Measurements from ENCODE around the gene HHATL.

HHATL gene

DNA sequence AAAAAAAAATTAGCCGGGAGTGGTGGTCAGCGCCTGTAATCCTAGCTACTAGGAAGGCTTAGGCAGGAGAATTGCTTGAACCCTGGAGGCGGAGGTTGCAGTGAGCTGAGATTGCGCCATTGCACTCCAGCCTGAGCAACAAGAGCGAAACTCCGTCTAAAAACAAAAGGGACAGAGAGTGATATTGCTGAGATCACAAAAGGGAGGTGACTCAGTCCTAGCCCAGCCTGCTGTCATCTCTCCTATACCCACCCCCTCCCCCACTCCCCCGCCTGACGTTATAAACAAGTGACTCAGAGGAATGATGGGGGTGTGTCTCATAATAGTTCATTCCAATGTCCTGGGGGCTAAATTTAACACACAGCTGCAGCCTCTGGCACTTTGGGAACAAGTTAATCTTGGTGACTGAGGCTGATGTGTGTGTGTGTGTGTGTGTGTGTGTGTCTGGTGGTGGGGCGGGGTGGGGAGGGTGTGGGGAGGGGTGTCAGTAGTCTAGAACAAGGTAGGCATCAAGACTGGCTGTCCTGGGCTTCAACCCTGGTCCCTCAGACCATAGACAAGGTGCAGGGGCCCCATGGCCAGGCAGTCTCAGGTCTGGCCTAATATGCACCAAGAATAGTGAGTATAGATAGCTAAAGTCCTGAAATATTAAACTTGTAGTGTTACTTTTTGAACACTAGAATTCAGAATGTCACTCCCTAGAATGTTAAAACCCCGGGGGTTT, 18.6 kb downstream of the HHATL start:
- DNase-seq = peak; percentile 96

- DNase-seq = no peak
Measured at GRCh38 chr3:42682301-42683070, 20.1 kb downstream of the HHATL start.

DNA sequence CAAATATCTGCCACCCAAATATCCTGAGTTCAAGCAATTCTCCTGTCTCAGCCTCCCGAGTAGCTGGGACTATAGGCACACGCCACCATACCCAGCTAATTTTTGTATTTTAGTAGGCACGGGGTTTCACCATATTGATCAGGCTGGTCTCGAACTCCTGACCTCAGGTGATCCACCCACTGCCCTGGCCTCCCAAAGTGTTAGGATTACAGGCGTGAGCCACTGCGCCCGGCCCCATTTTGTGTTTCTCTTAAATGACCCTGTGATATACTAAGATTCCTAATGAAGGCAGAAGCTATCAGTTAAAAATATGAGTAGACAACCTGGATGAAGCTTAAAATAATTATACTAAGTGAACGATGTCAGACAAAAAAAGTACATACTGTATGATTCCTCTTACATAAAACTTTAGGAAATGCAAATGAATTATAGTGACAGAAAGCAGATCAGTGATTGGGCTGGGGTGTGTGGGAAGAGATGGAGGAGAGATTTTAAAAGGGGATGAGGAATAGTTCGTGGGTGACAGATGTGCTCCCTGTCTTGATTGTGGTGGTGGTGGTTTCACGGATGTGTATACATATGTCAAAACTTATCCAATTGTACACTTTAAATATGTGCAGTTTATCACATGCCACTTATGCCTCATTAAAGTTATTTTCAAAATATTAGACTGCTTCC, 21.1 kb downstream of the HHATL start:
- no peak for DNase-seq

GRCh38 chr3:42680806-42681205, 21.8 kb downstream of the HHATL start:
- DNase-seq = no peak

GRCh38 chr3:42680271-42680670, 22.3 kb downstream of the HHATL start:
- DNase-seq = no peak

DNA sequence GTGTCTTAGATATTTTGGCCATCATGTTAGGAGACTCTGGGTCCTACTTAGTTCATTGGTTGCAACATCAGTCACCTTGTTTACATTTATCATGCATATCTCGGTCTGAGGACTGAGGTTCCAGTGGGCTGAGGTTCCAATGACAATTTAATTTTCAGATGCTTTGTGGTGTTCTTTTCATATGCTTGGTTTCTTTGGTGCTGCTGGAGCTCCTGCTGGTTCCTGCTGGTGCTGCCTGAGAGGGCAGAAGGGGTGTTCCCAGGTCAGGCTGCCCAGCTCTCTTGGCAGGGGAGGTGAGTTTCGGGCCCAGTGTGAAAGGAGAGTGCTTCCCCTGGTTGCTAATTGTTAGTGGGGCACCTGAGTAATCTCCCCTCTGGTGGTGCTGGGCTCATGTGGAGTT, 24.2 kb downstream of the HHATL start:
- DNase-seq = no peak

GRCh38 chr3:42675909-42676308, 26.7 kb downstream of the HHATL start:
- no peak for DNase-seq

DNA sequence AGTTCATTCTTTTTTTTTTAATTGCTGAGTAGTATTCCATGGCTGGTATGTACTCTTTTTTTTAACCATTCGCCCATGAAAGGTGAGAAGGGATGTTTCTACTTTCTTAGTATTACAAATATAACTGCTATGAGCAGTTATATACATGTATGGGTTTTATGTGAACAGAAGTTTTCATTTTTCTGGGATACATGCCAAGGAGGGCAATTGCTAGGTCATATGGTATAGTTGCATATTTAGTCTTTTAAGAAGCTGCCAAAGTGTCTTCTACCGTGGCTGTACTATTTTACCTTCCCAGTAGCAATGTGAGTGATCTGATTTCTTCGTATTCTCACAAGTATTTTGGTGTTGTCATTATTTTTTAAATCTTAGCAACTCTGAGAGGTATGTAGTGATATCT, 28.5 kb downstream of the HHATL start:
- no peak for DNase-seq

- DNase-seq = no peak
Measured at GRCh38 chr3:42673082-42673481, 29.5 kb downstream of the HHATL start.

- DNase-seq = no peak
Measured at GRCh38 chr3:42672515-42672914, 30.1 kb downstream of the HHATL start.

GRCh38 chr3:42670670-42671069, 31.9 kb downstream of the HHATL start:
- no peak for DNase-seq

GRCh38 chr3:42670051-42670576, 32.5 kb downstream of the HHATL start:
- DNase-seq = no peak

DNA sequence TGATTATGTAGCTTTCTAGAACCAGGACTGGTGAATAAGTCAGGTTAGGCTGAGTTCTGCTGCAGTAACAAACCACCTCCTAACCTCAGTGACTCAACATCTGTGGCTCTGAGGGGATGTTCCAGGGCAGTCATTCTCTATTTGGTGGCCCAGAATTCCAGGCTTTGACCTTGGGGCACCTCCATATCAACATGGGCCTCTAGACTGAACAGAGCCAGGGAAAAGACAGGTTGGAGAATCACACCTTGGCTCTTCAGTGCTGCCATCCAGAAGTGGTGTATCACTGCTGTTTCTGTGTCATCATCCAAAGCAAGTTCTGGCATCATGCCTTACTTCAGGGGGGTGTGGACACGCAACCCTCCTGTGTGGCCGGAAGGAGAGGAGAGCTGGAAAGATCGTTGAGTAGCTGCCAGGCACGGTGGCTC, 33.8 kb downstream of the HHATL start:
- DNase-seq = no peak

GRCh38 chr3:42668413-42668760, 34.2 kb downstream of the HHATL start:
- DNase-seq = no peak

- no peak for DNase-seq
Measured at GRCh38 chr3:42667523-42668412, 34.8 kb downstream of the HHATL start.

DNA sequence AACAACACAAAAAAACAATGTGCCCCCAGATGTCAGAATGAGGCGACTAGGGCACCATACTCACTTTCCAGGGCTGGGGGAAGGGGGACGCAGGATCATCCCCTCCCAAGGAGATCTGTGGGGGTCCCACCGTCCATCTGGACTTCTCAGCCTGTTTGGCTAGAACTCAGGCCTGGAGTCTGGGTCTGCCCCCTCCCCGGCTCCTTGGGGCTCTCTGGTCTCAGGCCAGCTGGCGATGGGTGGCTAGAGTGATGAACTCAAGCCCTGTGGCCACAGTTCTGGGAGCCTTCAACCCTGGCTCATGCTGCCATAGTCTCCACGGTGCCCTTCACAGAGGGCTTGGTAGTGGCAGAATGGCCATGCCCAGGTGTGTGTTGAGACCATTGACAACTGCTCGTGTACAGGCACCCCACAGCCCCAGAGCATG, 35.5 kb downstream of the HHATL start:
- no peak for DNase-seq

DNA sequence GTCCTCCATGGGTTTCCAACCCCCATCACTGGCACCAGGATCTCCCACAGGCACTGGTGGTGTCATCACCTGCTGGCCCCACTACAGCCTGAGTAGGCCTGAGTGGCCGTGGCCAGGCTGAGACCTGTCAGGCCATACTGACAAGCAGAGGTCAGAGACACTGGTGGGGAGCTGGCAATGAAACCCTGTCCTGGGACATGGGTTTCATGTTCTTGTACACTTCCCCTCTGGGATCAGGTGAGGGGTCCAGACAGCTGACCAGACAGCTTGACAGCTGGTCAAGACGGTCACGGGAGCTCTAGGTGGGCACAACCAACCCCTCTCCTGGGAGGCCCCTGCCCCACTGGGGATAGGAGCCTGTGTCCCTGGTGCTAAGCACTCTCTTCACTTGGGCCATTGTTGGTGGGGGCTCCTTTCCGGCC, 36.0 kb downstream of the HHATL start:
- DNase-seq = no peak

DNA sequence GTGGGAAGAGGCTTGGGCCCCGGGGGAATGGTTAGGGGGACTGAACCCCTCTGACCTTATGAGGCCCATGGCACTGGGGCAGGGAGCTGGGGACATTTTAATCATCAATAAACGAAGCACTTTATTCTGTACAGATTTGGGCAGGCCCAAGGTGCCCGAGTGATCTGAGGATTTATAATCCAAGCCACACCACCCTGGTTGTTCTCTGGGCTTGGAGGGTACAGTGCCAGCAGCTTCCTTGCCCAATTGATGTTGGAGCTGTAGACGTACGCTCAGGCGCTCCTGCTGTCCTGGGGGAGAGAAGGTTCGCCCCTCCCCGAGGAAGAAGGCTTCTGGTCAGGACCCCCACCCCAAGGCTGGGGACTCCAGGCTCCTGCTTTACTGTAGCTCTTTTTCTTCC, 36.6 kb downstream of the HHATL start:
- no peak for DNase-seq

DNA sequence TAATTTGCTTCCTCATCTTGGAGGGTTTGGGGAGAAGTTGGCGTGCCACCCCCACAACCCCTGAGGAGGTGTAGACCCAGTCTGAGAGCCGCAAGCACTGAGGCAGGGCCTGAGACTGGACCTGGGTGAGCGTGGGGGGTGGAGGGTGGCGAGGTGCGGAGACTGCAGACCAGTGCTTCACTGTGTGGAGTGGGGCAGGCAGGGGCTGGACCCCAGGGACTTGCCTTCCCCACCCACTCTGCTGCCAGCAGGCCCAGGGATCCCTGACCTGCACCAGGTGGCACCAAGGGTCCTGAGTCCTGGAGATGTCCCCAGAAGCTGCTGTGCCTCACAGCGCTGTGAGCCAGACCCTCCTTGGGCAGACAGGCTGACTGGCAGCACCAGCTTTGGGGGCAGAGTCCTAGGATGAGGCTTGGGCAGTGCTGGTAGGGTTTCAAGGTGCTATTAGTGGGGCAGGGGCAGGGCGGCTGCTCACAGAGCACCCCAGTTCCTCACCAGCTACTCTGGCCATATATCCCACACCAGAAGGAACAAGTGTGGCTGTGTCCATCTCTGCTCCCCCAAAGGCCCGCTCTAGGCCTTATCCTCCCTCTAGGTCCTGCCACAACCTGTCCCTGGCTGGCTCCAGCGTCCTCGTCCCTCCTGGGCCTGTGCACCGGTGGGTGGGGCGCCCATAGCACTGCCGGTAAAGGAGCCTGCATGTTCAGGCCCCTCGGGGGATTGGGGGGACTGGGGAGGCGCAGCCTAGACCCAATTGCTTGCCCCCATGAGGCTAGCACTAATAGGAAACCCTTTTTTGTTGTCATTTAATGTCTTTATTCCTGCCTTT, 37.3 kb downstream of the HHATL start:
- no peak for DNase-seq

GRCh38 chr3:42664438-42664803, 38.2 kb downstream of the HHATL start:
- DNase-seq = no peak

Measured in fibroblast of skin of back (primary cell).